Stomach (tissue), 9 donors: ENCODE measurements around the gene PRSS8. TPM values are rescaled to one million over a fixed set of nuclear protein-coding genes. Genes with fewer than 3 reads are reported as not detected.

Source experiments
- DNase-seq, 2 donors: peaks; one replicate each; pipeline versions ENCODE4 v3.0.0 to v3.0.0-alpha.2; 2013 to 2019
- H3K27ac ChIP-seq, 5 donors: fragments of 200-600 bp in 4 of 5; sonication (generic) in 4 of 5; one replicate each; pipeline ENCODE4 v1.5.1; 2013 to 2019; ENCODE audit warnings: mild to moderate bottlenecking in 1 of 5, moderate library complexity in 1 of 5
- H3K27me3 ChIP-seq, 3 donors: fragments of 200-600 bp; sonication (generic); one replicate each; pipeline ENCODE4 v1.5.1; 2017 to 2019; ENCODE audit warnings: mixed run types in 1 of 3
- H3K36me3 ChIP-seq, 4 donors: fragments of 200-600 bp; sonication (generic); 1 replicate in 3 of 4; 2 replicates in 1 of 4; pipeline ENCODE4 v1.5.1; 2016 to 2019
- H3K4me1 ChIP-seq, 4 donors: fragments of 200-600 bp; sonication (generic); one replicate each; pipeline ENCODE4 v1.5.1; 2016 to 2019
- H3K4me3 ChIP-seq, 4 donors: fragments of 200-600 bp; sonication (generic) in 3 of 4; one replicate each; pipeline ENCODE4 v1.5.1; 2016 to 2019; ENCODE audit warnings: mild to moderate bottlenecking in 1 of 4
- H3K9me3 ChIP-seq, 4 donors: fragments of 200-600 bp; sonication (generic); one replicate each; pipeline ENCODE4 v1.5.1; 2016 to 2019
- EP300 ChIP-seq: sonication (generic); formaldehyde crosslinking; IDR thresholded peaks from one replicate; pipeline ENCODE4 v1.6.1; 2017; ENCODE audit warnings: antibody characterized with exemption
- POLR2A ChIP-seq, 4 donors: fragments of 450-650 bp; IDR thresholded peaks; one replicate each; pipeline ENCODE4 v1.6.1; 2016; ENCODE audit warnings: antibody characterized with exemption in 4 of 4, control low read depth in 2 of 4, mild to moderate bottlenecking in 1 of 4, moderate library complexity in 1 of 4
- POLR2AphosphoS5 ChIP-seq, 3 donors: sonication (generic); formaldehyde crosslinking; IDR thresholded peaks; one replicate each; pipeline ENCODE4 v1.6.1; 2016; ENCODE audit warnings: antibody characterized with exemption in 3 of 3
- WGBS, 5 donors: extraction: QIAGEN DNeasy Blood & Tissue Kit in 3 of 5; methylation state at CpG; one replicate each; pipeline versions ENCODE4 v1.1.5 to v1.1.7; 2013 to 2018; 5-methylcytosine and 5-hydroxymethylcytosine counted together
- intact Hi-C: fragments of 100-400 bp; cut with DNase I; formaldehyde crosslinking; loops from one replicate; pipeline ENCODE4 v1.15.1; 2023; ENCODE audit warnings: low total_unique reads
- polyA plus RNA-seq, 3 donors: library from polyadenylated mRNA; stranded (reverse); fragments of 200-250 nt; gene quantifications; one replicate each; pipeline ENCODE4 v1.2.3, GENCODE V29; 2013
- total RNA-seq, 5 donors: library from RNA; depleted of rRNA; stranded (reverse); fragments of >200 nt; gene quantifications; one replicate each; pipeline versions ENCODE4 v1.1.0 to v1.2.3, GENCODE V29; 2014 to 2016
- TF ChIP-seq, protein P1 (sequence below), 7 experiments: fragments of 450-650 bp in 4 of 7; fragments of 200-600 bp in 3 of 7; sonication (generic) in 3 of 7; IDR thresholded peaks; one replicate each; pipeline ENCODE4 v1.5.1; 2016 to 2019; ENCODE audit warnings: antibody characterized with exemption in 7 of 7, control low read depth in 2 of 7, mild to moderate bottlenecking in 1 of 7
- donor health status: healthy with polysubstance abuse.
- donor health status: Bipolar disorder and iron deficiency.
- donor health status: healthy.

PRSS8 gene
- total and polyA plus RNA-seq, 8 donors = 5.8 to 176 (median 93.0) TPM

DNA sequence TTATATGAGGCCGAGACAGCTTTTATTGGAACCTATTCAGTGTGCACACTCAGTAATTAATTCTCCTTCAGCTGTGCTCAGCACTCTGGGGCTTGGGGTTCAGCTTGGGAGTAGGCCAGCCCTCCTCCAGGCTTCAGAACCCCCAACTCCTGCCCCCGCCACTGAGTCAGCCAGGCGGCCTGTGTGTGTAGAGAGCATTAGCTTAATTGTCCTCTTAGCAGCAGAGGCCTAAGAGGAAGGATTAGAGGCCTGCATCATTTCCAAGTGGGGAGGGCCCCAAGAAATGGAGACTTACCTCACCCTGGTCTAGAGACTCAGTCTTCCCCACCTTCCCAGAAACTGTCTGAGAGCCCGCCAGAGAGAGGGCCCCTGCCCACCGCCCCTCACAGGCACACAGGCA is 47.6 kb downstream of the PRSS8 start:
- intact Hi-C loops = no loop called here
- Histone ChIP-seq H3K36me3 (peaks cover 10 to 87% (median 77%) of the 10 kb centered on the region in 4 donors), H3K27me3 (no peaks in the 10 kb centered on the region), H3K4me3 (no peak overlapping the region), H3K4me1 (peaks cover 2 to 16% (median 7%) of the 10 kb centered on the region in 4 donors), H3K9me3 (no peaks in the 10 kb centered on the region), H3K27ac (no peak overlapping the region)
- WGBS, 5 donors = 71 to 82% (median 74%) methylated on average over 5 of the region's 5 CpGs
- DNase-seq = no peak
- TF ChIP-seq, protein P1, sequence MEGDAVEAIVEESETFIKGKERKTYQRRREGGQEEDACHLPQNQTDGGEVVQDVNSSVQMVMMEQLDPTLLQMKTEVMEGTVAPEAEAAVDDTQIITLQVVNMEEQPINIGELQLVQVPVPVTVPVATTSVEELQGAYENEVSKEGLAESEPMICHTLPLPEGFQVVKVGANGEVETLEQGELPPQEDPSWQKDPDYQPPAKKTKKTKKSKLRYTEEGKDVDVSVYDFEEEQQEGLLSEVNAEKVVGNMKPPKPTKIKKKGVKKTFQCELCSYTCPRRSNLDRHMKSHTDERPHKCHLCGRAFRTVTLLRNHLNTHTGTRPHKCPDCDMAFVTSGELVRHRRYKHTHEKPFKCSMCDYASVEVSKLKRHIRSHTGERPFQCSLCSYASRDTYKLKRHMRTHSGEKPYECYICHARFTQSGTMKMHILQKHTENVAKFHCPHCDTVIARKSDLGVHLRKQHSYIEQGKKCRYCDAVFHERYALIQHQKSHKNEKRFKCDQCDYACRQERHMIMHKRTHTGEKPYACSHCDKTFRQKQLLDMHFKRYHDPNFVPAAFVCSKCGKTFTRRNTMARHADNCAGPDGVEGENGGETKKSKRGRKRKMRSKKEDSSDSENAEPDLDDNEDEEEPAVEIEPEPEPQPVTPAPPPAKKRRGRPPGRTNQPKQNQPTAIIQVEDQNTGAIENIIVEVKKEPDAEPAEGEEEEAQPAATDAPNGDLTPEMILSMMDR (IDR thresholded peaks at IDR 0.05) = no peak
- TF ChIP-seq POLR2A (IDR thresholded peaks at IDR 0.05) = no peak

DNA sequence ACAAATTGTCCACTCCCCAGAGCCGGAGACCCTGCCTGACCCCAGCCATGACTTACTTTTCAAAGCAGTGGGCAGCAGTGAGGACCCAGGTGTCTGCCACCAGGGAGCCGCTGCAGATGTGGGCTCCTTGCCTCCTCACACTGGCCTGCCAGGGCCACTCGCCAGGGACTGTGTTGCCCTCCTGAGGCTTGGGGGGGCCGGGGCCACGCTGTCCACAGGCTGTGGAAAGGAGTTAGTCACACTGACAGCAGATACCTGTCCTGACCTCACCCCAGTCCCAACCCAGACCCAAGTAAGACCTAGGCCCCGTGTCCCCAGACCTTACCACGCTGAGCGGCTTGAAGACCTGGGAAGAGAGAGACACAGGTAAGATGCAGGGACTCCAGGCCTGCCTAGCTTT is 48.0 kb downstream of the PRSS8 start:
- TF ChIP-seq, protein P1 (IDR thresholded peaks at IDR 0.05) = no peak
- TF ChIP-seq POLR2A (IDR thresholded peaks at IDR 0.05) (no peak), EP300 (no peak), POLR2AphosphoS5 (IDR thresholded peaks at IDR 0.05) (no peak)
- Histone ChIP-seq H3K36me3 (peaks cover 10 to 92% (median 82%) of the 10 kb centered on the region in 4 donors), H3K4me1 (peaks cover 0 to 14% (median 7%) of the 10 kb centered on the region in 4 donors), H3K9me3 (no peaks in the 10 kb centered on the region), H3K27me3 (no peaks in the 10 kb centered on the region), H3K27ac (no peak overlapping the region), H3K4me3 (no peak overlapping the region)
- WGBS, 5 donors = 85 to 95% (median 89%) methylated on average over 7 to 8 of the region's 8 CpGs
- intact Hi-C loops = no loop called here
- no peak for DNase-seq

DNA sequence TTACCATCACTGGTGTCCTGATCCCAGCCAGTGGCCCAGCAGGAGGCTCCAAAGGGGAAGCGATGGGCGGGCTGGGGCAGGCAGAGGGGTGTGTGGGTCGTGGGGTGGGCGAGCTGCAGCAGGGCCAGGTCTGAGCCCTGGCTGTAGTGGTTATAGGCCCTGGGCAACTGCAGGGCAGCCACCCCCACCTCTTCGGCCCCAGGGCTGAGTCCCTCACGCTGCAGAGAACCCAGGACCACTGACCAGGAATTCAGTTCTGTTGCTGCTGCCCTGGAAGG is 49.0 kb downstream of the PRSS8 start:
- DNase-seq = no peak
- WGBS, 5 donors = 66 to 100% (median 83%) methylated on average over 2 to 6 of the region's 6 CpGs
- intact Hi-C loops = no loop called here
- Histone ChIP-seq H3K36me3 (peaks cover 10 to 100% (median 90%) of the 10 kb centered on the region in 4 donors), H3K4me1 (peaks cover 0 to 24% (median 14%) of the 10 kb centered on the region in 4 donors), H3K4me3 (no peak overlapping the region), H3K27me3 (no peaks in the 10 kb centered on the region), H3K9me3 (no peaks in the 10 kb centered on the region), H3K27ac (no peak overlapping the region)
- TF ChIP-seq, protein P1 (IDR thresholded peaks at IDR 0.05) = no peak
- no peak for TF ChIP-seq POLR2A (IDR thresholded peaks at IDR 0.05)
- no peak for TF ChIP-seq EP300
- no peak for TF ChIP-seq POLR2AphosphoS5 (IDR thresholded peaks at IDR 0.05)

DNA sequence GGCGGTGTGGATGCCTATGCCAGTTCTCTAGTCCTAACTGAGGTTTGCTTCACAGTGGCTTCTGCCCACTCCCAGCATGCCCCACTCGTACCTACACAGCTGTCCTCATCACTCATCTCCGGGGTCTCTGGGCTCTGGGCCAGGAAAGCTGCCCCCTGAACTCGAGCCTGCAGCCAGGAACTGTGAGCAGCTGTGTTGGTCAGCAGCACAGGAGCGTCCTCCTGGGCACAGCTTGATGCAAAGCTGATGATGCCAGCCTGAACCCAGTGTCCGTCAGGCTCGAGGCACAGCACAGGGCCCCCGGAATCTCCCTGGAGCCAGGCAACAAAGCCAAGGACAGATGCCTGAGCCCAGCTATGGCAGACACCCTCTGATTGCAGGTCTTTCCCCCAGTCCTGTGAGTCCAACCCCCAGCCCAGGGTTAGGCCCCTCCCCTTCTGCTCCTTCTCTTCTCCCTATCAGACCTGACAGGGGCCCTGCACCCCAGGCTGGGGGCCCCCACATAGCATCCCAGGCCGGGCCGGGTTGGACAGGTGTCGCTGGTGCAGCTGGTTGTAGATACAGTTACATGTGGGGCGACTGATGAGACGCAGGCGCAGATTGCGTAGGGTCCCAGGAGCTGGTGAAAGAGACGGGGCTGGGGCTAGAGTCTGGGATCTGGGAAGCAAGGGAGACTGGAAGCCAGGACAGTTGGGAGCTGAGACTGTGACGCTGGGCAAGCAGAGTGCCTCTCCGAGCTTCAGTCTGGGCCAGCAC is 49.5 kb downstream of the PRSS8 start:
- intact Hi-C loops = no loop called here
- 83 to 87% (median 85%) methylated on average over 17 to 18 of the region's 18 CpGs for WGBS, 5 donors
- peaks cover 0 to 29% (median 20%) of the 10 kb centered on the region in 4 donors for H3K4me1 ChIP-seq
- TF ChIP-seq POLR2A (IDR thresholded peaks at IDR 0.05) (no peak), POLR2AphosphoS5 (IDR thresholded peaks at IDR 0.05) (no peak), EP300 (no peak)
- TF ChIP-seq, protein P1 (IDR thresholded peaks at IDR 0.05) = no peak
- no peaks in the 10 kb centered on the region for H3K27me3 ChIP-seq
- peaks cover 13 to 100% (median 91%) of the 10 kb centered on the region in 4 donors for H3K36me3 ChIP-seq
- no peak overlapping the region for H3K4me3 ChIP-seq
- no peak for DNase-seq
- H3K27ac ChIP-seq = no peak overlapping the region
- H3K9me3 ChIP-seq = no peaks in the 10 kb centered on the region
